Hepatic stellate cell (primary cell): ENCODE data around the gene STMND1.

Source experiments
- DNase-seq: peaks from one replicate; pipeline ENCODE4 v3.0.0; 2011; ENCODE audit warnings: low spot score

Gene STMND1

DNA sequence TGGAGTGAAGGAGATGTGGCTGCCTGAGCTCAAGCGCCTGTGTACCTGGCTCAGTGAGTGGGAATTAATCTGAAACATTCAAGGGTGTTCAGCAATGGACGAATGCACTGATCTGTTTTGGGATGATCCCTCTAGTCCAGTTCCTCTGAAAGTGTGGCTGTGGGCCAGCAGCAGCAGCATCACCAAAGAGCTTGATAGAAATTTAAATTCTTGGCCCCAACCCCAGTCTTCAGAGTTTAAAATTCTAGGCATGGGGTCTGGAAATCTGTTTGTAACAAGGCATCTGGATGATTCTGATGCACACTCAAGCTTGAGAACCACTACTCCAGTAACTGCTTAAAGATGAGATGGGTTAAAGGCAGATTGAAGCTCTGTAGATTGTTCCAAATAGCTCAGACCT, 59.2 kb downstream of the STMND1 start:
- no peak for DNase-seq

DNA sequence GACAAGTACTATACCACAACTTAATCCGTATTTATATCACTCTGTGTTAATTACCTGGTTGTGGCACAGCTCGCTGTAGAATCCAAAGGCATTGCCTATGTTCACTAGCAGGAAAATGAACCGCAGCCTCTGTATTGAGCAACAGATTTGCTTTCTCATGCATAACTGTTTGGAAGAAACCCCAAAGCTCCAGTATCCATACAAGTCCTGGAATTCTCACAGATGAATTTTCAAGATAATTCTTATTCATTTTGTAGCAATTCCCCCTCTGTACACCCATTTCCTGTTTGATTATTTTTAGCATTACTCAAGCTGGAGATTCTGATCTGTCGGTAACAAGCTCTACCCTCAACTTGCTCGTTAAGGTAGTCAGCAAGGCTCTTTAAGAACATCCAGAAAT, 63.5 kb downstream of the STMND1 start:
- DNase-seq = peak; percentile 53

DNA sequence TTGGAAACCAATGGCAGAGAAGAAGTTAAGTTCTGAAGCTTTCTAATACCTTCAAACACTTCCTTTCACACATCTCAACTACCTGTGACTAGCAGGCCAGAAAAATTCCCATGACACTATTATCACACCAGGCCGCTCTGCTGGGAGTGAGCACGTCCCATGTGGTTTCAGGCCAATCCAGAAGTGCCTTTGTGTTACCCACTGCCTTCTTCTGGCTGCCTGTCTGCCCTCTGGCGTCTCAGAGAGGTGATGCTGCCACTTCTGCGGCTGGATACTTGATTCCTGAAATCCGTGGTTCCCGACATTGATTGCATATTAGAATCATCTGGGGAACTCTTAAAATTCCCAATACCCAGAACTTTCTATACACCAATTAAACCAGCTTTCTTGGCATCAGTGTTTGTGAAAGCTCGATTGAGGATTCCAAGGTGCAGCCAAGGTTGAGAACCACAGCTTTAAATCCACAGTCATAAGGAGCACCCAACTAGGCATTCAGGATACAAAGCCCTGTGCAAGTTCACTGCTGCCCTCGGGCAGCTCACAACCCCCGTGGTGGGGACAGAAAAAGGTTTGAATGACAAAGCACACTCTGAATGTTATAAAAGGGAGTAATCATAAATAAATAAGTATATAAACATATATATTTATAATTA, 65.6 kb downstream of the STMND1 start:
- DNase-seq = no peak

DNA sequence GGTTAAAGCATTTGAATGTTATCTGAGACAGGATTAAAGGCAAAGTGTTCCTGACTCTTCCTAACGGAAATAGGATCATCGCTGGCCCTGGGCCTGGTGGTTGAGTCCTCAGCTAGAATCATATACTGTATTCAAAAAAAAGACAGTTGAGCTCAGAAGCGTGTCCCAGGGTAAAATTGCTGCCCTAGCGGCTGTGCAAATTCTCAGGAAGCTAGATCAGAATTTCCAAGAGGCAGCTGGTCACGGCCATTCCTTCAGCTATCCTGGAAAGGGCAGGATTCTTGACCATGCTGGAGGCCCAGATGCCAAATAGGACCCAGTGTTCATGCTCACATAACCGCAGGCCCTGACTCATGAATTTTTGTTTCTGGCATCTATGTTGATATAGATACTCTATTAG, 67.4 kb downstream of the STMND1 start:
- peak; percentile 73 for DNase-seq

DNA sequence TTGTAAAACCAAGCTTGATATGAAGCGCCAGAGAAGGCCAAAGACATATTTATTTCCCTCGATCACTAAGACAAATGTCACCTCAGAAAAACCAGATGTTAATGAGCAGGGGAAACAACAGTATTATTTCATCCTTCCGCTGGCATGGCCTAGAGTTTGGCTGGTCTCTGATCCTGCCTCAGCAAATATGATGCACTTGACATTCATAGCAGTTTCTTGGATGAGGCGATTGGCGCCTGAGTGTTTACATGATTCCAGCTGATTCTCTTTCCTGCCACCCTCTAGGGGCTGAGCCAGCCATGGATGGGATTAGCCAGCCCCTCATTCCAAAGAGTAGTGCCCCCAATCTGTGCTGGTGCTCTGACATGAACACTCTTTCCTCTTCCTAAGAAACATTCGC, 67.9 kb downstream of the STMND1 start:
- no peak for DNase-seq

DNA sequence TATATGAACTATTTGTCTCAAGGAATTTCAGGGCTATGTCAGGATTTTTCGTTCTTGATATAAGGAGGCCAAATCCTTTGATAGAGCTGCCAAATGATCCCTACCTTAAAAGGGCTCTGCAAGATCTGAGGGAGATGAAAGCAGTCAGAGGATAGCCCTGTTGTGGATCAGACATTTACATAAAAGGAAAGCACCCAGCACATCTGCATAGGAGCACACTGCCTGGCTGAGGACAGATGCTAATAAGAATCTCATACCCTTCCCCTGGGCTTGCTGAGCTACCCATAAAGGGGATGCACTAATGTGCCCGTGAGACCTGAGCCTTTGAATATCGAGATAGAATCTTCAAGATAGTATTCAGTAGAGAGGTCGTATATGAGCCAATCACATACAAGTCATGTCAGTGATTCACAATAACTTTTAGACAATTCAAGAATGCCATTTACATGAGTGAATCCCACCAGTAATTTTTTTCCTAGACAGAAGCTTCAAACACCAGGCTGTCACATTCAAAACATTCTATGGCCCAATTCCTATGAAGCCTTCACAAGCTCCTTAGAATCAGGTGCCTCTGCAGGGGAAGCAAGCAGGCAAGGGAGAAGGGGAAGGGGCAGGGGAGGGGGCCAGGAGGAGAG, 71.1 kb downstream of the STMND1 start:
- DNase-seq = peak; percentile 12

DNA sequence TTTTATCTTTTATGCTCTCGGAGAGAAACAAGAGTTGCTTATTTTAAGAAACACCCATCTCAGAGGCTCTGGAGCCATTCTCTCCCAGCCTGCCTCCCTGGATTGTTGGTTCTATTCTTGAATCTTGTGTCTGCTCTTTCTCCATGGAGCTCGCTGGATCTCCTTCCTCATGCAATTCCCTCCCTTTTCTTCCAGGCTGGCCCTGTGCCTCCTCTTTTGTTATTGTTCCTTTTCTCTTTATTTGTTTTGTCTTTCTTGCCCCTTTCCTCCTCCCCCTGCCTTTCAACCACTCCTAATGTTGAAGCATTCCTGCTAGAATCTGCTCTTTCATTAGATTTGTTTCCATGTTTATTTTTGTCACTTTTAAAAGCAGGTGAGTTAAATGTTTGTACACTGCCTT, 76.5 kb downstream of the STMND1 start:
- no peak for DNase-seq

DNA sequence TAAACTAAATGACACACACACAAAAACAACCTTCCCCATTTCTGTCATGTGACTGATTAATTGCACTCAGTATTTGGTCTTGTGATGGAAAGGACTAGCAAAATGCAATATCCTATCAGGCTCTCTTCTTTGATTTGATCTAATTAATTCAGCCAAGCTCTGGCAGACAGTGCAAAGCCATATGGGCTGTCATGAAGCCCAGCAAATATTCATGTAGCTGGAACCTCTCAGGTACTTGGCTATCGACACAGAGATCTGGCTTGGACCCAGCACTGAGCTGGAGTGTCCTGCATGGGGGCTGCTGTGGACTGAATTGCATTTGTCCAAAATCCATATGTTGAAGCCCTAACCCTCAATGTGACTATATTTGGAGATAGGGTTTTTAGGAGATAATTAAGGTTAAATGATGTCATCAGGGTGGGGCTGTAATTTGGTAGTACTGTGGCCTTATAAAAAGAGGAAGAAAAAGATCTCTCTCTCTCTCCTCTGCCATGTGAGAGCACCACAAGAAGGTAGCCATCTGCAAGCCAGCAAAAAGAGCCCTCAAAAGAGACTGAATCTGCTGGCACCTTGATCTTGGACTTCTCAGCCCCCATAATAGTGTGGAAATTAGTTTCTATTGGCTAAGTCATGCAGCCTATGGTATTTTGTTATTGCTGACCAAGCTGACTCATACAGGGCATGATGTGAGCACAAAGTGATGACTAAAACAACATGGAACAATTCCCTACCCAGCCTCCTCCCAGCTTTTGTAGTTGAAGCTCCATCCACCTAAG, 77.1 kb downstream of the STMND1 start:
- peak; percentile 29 for DNase-seq

DNA sequence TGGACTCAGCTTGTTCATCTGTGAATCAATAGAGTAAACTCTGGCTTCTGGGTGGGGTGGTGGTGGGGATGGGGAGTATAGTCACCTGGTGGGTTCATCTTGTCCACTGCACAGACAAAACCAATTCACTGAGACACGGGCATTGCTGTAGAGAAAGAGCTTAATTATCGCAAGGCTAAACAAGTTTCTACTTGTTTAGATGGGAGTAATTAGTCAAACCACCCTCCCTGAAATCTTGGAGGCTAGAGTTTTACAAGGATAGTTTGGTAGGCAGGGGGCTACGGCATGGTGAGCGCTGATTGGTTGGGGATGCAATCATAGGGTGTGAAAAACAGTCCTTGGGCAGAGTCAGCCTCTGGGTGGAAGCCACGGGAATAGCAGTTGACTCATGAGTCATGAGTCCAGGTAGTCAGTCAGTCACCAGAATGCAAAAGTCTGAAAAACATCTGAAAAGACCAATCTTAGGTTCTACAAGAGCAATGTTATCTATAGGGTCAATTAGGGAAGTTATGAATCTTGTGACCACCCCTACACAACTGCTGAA, 77.8 kb downstream of the STMND1 start:
- DNase-seq = no peak
